HepG2 (cell line): ENCODE measurements around the gene RGS6.

Experiments used
- CTCF ChIP-seq: sonication (generic); formaldehyde crosslinking; IDR thresholded peaks from 2 replicates; pipeline ENCODE4 v1.5.0; 2020; ENCODE audit warnings: mild to moderate bottlenecking, missing genetic modification reagents, moderate library complexity
- HOXA7 ChIP-seq: sonication (generic); formaldehyde crosslinking; IDR thresholded peaks from 2 replicates; pipeline ENCODE4 v1.8.1; 2022; ENCODE audit warnings: mild to moderate bottlenecking, missing genetic modification reagents, moderate library complexity
- IRF2 ChIP-seq: IDR thresholded peaks from 2 replicates; pipeline ENCODE4 v1.6.1; 2018; ENCODE audit warnings: missing genetic modification reagents, missing compliant biosample characterization
- NCOR1 ChIP-seq: fragments of 200-600 bp; sonication (generic); IDR thresholded peaks from 2 replicates; pipeline ENCODE4 v1.7.0; 2017; ENCODE audit warnings: antibody characterized with exemption, low read length, borderline replicate concordance
- POLR2A ChIP-seq, 2 experiments: IDR thresholded peaks; 2 replicates each; pipeline ENCODE4 v1.6.1; 2011; ENCODE audit warnings: low read depth in 2 of 2, low read length in 2 of 2, mild to moderate bottlenecking in 1 of 2, moderate library complexity in 1 of 2; ENCODE audit not compliant: insufficient read depth in 1 of 2
- POLR2AphosphoS5 ChIP-seq: IDR thresholded peaks from 2 replicates; pipeline ENCODE4 v1.6.1; 2012; ENCODE audit warnings: low read depth, low read length
- RFX5 ChIP-seq: IDR thresholded peaks from 2 replicates; pipeline ENCODE4 v1.6.1; 2011; ENCODE audit warnings: low read depth, low read length, improper control_type of control experiment
- TRAFD1 ChIP-seq: sonication (generic); formaldehyde crosslinking; IDR thresholded peaks from 2 replicates; pipeline ENCODE4 v1.5.1; 2020; ENCODE audit warnings: missing genetic modification reagents, mild to moderate bottlenecking, borderline replicate concordance
- U2AF1 ChIP-seq: fragments of 200-400 bp; formaldehyde crosslinking; optimal IDR thresholded peaks from 2 replicates; pipeline ENCODE3; 2017; ENCODE audit warnings: mild to moderate bottlenecking, low read depth, low read length
- ZNF180 ChIP-seq: sonication (generic); formaldehyde crosslinking; IDR thresholded peaks from 2 replicates; pipeline ENCODE4 v1.4.0; 2020; ENCODE audit warnings: low read depth, missing genetic modification reagents, borderline replicate concordance
- ZNF83 ChIP-seq: sonication (generic); formaldehyde crosslinking; IDR thresholded peaks from 2 replicates; pipeline ENCODE4 v1.4.0; 2020; ENCODE audit warnings: missing genetic modification reagents, mild to moderate bottlenecking, borderline replicate concordance
- TF ChIP-seq, protein P1 (sequence below), 2 experiments: sonication (generic) in 1 of 2; formaldehyde crosslinking in 1 of 2; IDR thresholded peaks; 2 replicates each; pipeline versions ENCODE4 v1.5.1 to v1.6.1; 2011 to 2020; ENCODE audit warnings: borderline replicate concordance in 1 of 2, low read depth in 1 of 2, low read length in 1 of 2, mild to moderate bottlenecking in 1 of 2, missing genetic modification reagents in 1 of 2, moderate library complexity in 1 of 2
- TF ChIP-seq, protein P2 (sequence below): sonication (generic); formaldehyde crosslinking; conservative IDR thresholded peaks from 2 replicates; pipeline ENCODE4 v1.8.1; 2023; ENCODE audit warnings: missing genetic modification reagents
- TF ChIP-seq, protein P3 (sequence below): sonication (generic); formaldehyde crosslinking; IDR thresholded peaks from 2 replicates; pipeline ENCODE4 v1.4.0; 2020; ENCODE audit warnings: missing genetic modification reagents

GRCh38 chr14:72594099-72594901, 662.1 kb downstream of the RGS6 start:
- no peak for TF ChIP-seq ZNF83 (CRISPR knock-in tag)
- TF ChIP-seq ZNF180 (CRISPR knock-in tag) = no peak
- TF ChIP-seq POLR2AphosphoS5 = no peak
- no peak for TF ChIP-seq POLR2A (IDR thresholded peaks at IDR 0.05; ENCODE audit: insufficient read depth in 1 of 2, low read depth in 2 of 2, low read length in 2 of 2)
- no peak for TF ChIP-seq NCOR1
- TF ChIP-seq RFX5 = no peak
- TF ChIP-seq, protein P1, sequence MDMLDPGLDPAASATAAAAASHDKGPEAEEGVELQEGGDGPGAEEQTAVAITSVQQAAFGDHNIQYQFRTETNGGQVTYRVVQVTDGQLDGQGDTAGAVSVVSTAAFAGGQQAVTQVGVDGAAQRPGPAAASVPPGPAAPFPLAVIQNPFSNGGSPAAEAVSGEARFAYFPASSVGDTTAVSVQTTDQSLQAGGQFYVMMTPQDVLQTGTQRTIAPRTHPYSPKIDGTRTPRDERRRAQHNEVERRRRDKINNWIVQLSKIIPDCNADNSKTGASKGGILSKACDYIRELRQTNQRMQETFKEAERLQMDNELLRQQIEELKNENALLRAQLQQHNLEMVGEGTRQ (IDR thresholded peaks at IDR 0.05; ENCODE audit: low read depth, low read length) = no peak
- TF ChIP-seq, protein P1 (CRISPR knock-in tag; IDR thresholded peaks at IDR 0.05; ENCODE audit: borderline replicate concordance) = no peak
- no peak for TF ChIP-seq TRAFD1
- TF ChIP-seq IRF2 = no peak
- no peak for TF ChIP-seq U2AF1
- TF ChIP-seq, protein P2, sequence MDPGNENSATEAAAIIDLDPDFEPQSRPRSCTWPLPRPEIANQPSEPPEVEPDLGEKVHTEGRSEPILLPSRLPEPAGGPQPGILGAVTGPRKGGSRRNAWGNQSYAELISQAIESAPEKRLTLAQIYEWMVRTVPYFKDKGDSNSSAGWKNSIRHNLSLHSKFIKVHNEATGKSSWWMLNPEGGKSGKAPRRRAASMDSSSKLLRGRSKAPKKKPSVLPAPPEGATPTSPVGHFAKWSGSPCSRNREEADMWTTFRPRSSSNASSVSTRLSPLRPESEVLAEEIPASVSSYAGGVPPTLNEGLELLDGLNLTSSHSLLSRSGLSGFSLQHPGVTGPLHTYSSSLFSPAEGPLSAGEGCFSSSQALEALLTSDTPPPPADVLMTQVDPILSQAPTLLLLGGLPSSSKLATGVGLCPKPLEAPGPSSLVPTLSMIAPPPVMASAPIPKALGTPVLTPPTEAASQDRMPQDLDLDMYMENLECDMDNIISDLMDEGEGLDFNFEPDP = no peak
- TF ChIP-seq HOXA7 (CRISPR knock-in tag) = no peak
- TF ChIP-seq CTCF = no peak
- TF ChIP-seq, protein P3, sequence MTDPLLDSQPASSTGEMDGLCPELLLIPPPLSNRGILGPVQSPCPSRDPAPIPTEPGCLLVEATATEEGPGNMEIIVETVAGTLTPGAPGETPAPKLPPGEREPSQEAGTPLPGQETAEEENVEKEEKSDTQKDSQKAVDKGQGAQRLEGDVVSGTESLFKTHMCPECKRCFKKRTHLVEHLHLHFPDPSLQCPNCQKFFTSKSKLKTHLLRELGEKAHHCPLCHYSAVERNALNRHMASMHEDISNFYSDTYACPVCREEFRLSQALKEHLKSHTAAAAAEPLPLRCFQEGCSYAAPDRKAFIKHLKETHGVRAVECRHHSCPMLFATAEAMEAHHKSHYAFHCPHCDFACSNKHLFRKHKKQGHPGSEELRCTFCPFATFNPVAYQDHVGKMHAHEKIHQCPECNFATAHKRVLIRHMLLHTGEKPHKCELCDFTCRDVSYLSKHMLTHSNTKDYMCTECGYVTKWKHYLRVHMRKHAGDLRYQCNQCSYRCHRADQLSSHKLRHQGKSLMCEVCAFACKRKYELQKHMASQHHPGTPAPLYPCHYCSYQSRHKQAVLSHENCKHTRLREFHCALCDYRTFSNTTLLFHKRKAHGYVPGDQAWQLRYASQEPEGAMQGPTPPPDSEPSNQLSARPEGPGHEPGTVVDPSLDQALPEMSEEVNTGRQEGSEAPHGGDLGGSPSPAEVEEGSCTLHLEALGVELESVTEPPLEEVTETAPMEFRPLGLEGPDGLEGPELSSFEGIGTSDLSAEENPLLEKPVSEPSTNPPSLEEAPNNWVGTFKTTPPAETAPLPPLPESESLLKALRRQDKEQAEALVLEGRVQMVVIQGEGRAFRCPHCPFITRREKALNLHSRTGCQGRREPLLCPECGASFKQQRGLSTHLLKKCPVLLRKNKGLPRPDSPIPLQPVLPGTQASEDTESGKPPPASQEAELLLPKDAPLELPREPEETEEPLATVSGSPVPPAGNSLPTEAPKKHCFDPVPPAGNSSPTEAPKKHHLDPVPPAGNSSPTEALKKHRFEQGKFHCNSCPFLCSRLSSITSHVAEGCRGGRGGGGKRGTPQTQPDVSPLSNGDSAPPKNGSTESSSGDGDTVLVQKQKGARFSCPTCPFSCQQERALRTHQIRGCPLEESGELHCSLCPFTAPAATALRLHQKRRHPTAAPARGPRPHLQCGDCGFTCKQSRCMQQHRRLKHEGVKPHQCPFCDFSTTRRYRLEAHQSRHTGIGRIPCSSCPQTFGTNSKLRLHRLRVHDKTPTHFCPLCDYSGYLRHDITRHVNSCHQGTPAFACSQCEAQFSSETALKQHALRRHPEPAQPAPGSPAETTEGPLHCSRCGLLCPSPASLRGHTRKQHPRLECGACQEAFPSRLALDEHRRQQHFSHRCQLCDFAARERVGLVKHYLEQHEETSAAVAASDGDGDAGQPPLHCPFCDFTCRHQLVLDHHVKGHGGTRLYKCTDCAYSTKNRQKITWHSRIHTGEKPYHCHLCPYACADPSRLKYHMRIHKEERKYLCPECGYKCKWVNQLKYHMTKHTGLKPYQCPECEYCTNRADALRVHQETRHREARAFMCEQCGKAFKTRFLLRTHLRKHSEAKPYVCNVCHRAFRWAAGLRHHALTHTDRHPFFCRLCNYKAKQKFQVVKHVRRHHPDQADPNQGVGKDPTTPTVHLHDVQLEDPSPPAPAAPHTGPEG (CRISPR knock-in tag) = no peak
